ENCODE data around the gene GPR148.

GPR148 gene

DNA sequence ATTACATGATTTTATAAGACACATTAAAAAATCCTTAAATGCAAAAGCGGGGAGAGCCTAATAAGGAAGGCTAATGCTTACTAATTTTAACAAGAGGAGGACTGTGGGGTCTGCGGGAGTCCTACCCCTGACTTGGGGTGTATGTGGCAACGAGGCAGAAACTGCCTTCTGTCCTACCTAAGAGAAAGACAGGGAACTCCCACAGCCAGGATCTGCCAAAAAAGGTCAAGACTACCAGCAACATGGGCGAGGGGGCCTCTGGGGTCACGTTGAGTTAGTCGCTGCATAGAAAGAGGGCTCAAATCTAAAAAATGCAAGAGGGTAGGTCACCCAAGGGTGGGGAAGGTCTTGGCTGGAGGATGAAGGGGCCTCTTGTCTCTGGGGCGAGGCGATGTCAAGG, 25.9 kb downstream of the GPR148 start:
- FAIRE-seq: no peak

DNA sequence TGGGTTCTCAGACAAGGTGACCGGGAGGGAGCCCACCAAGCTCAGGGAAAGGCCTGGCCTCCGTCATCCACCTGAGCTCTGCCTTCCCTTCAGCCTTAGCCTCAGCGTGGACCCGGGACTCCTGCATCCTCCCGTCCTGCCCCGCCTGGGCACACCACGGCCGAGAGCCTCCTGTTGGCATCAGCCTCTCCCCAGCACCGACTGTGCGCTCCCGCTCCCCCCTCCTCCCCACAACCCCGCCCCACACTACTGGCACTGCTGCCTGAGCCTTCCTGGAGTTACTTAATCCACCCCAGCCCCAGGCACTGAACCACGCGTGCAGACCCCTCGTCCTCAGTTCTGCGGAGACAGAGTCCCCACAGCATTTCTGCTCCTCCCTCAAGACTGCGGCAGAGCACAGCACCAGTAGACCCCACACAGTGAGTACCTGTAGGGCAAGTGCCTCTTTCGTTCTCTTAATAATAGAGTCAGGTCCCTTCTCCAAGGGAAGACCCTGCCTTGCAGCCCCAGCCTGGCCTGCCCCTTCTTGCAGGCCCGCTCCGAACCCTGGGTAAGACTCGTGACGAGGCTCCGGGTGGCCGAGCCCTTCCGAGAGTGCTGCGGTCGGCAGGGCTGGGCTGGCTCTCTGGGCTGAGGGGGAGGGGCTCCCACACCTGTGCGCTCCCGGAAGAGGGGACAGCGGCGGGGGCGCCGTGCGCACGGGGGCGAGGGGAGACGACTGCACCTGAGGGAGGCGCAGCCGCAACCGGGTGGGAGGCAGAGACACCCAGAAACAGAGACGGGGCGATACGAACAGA, 26.6 kb downstream of the GPR148 start, which contains the start of gene AMER3:
TSS of gene AMER3 (plus strand) at position 285 of the 797 bp plus-strand sequence. CDS start 6,533 bp downstream, outside the sequence.
- no peak for FAIRE-seq

DNA sequence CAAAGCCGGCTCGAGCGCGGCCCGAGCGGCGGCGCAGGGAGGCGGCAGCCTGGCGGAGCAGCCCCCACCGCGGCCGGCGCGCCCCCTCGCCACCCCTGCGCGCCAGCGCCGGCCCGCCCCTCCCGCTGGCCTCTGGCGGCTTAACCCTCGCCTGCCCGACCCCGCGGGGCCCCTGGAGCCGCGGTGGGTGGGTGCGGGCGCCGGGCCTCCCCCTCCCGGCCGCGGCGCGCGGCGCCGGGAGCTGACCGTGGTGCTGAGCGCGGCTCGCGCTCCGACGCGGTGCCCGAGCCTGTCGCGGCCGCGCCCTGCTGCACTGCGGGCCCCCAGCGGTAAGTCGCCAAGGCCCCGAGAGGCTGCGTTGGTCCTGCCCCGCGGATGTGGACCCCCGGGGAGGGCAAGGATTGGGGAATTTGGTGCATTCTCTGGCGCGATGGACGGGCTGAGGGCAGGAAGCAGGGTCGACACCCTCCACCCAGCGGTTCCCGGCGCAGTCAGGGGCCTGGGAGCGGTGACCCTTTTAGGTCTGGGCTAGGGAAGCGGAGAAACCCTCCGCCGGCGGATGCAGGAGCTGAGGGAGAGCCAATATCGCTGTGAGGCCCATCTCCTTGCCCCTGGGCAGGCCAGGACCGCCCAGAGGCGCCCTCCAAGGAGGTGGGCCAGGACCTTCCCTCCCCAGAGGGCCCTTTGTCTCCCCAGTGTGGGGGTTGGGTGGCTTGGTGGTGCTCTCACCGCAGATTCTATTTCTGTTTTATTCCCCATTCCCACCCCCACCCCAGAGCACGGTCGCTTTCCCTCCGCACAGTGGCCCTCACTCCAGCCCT, 27.4 kb downstream of the GPR148 start:
- FAIRE-seq: no peak

DNA sequence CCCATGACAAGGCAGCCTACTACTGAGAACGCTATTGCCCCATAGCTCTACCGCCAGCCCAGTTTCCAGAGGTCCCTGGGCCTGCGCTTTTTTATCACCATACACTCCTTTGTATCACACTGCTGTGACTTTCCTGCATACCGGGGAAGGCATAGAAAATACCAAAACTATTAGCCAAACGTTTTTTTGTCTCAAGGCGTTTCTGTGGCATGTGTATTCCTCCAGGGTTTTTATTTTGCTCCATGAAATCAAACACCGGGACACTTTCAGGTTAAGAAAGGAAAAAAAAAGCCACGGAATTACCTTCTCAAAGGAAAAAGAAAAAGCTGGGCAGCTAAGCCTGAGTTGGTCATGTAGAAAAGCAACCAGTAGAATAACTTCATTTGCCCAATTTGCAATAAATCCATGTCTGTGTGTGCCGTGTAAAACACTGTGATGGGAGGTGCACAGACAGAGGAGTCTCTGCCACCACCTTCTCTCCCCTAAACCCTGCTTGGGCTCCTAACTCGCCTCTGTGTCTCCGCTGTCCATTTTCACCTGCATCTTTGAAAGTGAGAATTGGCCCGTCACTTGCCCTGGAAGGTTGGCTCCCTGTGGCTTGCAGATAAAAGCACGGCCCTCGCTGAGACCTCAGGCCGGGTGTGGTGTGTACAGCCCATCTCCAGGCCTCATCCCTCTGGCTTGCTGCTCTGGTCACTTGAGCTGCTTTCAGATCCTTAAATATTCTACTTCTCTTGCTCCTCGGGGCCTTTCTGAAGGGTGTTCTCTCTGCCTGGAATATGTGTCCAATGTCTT, 28.2 kb downstream of the GPR148 start:
- FAIRE-seq: no peak

DNA sequence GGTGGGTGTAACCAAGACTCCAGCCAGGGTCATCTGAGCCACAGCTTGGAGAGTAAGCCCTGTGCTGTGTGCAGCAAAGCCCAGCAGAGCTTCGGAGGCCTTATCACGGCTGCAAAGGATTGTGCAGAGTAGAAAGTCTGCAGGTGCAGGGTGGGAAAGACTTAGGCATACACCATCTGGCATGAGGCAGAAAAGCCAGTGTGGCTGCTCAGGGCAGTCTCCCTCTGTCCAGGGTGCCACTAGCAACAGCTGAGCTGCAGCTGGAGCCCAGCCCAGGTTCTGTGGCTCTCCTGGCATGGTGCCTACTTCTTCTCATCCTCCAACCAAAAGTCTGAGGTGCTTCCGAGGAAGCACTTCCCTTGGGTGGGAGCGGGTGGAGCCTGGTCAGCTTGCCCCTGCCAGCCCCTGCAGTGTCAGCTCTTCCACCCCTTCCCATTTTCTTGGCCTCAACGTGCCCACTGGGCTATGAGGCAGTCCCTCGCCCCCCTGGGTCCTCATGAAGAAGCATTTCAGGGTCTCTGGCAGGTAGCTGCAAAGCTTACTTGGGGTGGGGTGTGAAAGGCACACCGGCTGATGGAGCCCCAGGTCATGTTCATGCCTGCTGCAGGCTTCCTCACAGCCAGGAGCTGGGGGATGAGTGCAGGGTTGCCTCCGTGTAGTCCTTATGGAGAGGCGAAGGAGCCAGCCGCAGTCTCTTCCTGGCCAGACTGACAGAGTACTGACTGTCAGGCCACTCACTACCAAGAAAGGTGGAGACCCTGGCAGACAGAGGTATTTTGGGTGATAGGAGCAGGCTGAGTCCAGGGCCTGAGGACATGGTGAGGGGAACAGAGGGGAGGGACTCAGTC, 31.3 kb downstream of the GPR148 start:
- FAIRE-seq: no peak

DNA sequence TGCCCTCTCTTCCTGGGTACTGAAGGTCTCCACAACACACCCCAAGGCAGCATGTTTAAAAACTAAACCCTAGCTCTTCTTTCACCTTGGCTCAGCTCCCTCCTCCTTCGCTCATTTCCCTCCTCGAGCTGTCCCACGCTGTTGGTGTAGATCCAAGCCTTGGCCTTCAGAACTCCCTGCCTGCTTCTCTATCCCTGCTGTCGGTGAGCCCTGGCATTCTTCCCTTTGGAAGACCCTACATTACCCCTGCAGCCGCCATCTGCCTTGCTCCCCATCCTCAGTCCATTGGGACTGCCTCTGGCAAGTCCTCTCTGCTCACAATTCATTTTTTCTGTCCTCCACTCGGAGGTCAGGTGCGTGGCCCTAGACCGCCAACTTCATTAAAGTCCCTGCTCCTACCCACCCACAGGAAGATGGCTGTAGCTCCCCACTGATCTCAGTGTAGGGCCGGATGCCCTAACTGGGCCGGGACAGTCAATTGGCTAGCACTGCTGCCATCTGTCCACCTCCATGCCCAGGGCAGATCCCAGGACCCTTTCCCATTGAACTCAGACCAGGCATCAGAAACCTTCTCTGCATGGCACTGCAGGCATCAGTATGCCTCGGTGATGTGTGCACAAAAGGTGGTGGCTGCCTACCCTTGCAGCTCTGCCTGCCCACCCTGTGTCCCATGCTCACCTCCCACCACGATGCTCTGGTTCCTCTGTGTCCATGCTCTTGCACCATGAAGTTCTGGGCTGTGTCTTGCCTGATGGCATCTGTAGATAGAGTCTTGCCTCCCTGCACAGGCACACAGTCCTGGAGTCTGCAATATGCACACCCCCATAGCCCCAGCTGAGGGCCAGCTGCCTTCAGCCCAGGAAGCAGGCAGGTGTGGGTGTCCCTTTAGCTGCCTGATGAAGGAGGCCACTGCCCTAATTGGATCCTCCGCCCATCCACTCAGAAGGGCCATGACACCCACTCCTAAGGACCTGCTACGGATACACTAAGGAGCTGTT, 32.2 kb downstream of the GPR148 start:
- no peak for FAIRE-seq

DNA sequence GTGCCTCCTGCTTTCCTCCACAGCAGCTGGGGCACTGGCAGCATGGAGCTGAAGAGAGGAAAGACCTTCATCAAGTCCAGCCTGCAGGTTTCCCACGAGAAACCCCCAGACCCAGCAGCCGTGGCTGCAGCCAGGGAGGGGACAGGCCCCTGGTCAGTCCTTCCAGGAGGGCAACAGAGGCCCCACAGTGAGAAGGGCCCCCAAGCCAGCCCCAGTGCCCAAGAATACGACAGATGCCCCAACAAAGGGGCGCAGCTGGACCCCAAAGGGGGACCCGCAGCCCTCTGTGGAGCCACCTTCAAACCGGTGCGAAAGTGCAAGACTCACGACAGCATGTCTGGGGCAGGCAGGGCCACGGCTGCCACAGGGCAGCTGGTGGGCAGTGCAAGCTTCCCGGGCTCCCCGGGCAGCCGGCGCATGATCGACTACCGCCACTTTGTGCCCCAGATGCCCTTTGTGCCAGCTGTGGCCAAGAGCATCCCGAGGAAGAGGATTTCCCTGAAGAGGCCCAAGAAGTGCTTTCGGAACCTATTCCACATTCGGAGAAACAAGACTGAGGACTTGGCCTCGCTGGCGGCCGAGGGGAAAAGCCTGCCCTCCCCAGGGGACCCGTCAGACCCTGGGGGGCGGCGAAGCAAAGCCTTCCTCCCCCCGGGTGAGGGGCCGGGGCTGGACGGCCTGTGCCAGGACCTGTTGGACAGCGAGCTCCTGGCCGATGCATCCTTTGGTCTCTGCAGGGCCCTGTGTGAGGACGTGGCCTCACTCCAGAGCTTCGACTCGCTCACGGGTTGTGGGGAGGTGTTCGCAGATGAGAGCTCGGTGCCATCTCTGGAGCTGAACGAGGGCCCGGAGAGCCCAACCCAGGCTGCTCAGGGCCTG, 33.4 kb downstream of the GPR148 start:
- FAIRE-seq: no peak

DNA sequence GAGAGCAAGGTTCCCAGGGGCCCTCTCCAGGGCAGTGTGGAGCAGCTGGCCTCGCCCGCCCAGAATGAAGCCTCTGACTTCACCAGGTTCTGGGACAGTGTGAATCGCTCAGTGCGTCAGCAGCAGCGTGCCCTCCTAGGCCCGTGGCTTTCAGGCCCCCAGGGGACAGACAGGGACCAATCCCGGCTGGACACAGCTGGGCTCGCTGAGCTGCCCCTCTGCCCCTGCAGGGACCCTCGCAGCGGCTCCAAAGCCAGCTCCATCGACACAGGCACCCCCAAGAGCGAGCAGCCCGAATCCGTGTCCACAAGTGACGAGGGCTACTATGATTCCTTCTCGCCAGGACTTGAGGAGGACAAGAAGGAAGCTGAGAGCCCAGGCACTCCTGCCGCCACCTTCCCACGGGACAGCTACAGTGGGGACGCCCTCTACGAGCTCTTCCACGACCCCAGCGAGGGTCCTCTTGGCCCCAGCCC, 34.1 kb downstream of the GPR148 start:
- no peak for FAIRE-seq

DNA sequence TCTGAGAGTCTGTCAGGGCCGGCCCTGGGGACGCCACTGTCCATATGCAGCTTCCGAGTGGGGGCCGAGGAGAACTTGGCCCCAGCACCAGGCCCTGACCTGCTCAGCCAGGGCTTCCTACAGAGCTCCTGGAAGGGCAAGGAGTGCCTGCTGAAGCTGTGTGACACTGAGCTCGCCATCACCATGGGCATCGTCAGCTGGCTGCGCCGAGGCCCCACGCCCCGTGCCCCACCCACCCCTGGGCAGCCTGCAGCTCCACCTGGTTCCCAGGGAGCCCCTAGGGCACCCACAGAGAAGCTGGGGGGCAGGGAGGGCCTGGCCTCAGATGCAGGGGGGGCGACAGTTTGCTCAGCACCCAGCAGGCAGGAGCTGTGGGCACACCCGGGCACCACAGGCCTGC, 34.5 kb downstream of the GPR148 start:
- no peak for FAIRE-seq

DNA sequence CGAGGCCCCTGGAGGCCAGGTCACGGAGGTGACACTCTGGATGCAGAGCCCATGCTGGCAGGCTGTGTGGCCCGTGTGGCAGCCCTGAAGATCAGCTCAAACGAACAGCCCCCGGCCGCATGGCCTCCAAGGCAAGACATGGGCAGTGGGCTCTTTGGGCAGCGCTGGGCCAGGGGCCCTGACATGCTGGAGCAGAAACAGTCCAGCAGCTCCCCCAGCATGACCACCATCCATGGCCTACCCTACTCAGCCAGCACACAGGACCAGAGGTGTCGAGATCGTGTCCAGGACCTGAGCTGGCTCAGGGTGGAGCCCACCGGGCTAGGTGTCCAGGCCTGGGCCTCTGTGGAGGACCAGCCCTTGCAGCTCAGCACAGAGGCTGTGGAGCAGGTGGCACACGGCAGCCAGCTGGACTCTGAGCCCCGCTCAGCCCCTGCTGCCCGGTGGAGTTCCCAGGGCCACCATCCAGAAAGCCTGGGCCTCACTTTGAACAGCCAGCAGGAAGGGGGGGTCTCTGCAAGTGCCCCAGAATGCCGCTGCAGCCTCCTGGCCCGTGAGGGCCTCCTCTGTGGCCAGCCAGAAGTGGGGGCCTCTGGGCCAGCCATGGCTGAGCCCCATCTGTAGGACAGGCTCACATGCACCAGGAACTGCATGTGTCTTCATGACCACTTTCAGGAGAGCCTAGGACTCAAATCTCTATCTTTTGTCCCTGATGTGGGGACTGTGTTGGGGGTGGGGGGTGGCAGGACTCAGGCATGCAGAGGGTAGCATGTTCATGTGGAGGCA, 35.4 kb downstream of the GPR148 start:
- no peak for FAIRE-seq

DNA sequence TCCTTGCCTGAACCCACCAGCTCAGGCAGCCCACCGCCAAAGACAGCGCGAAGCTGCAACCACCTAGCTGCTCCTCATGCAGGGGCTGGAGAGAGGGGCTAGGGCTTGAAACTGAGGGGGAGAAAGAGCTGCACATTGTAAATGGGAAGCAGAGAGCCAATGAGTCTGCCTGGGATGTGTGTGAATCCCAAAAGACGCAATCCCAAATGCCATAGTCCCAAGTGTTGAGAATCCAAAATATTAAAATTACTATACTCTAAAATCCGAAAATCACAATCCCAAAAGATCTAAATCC, 35.9 kb downstream of the GPR148 start:
- FAIRE-seq: no peak

DNA sequence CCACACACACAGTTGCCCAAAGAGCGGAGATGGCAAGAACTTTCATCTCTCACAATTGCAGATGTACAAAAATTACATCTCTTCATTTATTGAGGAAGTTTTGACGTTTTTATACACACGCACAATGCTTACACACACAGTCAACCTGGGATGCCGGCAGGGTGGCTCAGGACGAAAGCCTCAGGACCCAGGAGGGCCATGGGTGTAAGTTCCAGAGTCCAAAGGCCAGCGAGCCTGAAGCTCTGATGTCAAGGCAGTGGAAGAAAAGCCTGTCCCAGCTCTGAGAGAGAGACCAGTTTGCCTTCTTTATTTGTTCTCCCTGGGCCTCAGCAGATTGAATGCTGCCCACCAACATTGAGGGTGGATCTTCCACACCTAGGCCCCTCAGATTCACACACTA, 36.6 kb downstream of the GPR148 start:
- FAIRE-seq: no peak

DNA sequence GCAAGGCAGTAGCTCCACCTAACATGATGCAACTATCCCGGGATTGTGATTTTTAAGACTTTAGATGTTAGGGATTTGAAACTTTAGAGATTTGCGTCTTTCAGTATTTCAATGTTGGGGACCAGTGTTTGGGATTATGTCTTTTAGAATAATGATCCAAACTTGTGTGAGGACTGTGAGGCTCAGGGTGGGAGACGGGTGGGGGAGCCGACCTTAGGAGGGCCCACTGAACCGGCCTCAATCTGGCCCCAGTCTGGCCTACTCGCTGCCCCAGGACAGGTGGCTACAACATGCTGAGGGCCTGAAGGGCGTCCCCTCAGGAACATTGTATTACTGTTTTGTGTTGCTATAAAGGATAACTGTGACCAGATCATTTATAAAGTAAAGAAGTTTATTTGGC, 37.2 kb downstream of the GPR148 start:
- no peak for FAIRE-seq

DNA sequence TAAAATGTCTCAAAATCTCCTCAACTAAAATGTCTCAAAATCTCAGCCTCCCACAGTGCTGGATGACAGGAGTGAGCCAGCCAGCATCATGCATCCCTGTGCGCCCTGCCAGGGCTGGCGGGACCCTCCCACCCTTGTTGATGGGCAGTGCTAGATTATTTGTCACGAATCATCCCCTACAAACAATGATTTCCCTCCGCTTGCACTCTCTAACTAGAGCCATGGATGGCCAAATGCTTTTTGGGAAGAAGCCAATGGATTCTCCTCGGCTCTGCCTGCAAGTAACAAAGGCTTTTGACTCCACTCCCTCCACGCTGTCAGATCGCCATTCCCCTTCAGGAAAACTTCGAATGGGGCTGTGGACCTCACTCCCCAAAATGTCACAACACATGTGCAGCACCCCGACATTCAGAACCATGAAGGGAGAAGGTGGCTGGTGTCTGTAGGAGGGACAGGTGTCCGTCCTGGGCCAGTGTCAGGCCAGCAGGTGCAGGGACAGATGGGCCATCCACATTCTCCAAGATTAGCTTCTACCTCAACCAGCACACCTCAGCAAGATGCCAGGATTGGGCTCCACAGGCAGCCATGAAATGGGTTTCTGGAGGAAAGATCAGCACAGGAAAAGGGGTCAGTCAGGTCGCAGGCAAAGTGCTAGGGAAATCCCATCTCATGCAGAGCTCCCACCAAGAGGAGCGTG, 38.0 kb downstream of the GPR148 start:
- FAIRE-seq: no peak

DNA sequence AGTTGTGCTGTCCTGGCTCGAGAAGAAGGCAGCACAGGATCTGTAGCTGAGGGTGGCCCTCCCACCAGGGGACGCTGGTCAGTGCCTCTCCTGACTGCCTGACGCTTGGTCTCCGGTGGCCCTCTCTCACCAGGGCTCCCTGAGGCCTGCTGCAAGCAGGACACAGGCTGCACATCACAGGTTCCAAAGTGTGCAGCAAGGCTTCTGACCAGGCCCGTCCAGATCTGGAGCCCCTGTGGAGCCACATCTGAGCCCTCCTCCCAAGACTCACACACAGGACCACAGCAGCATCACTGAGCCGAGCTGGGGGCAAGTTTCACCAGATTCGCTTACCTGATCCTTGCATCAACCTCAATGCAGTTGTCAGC, 38.5 kb downstream of the GPR148 start:
- no peak for FAIRE-seq

DNA sequence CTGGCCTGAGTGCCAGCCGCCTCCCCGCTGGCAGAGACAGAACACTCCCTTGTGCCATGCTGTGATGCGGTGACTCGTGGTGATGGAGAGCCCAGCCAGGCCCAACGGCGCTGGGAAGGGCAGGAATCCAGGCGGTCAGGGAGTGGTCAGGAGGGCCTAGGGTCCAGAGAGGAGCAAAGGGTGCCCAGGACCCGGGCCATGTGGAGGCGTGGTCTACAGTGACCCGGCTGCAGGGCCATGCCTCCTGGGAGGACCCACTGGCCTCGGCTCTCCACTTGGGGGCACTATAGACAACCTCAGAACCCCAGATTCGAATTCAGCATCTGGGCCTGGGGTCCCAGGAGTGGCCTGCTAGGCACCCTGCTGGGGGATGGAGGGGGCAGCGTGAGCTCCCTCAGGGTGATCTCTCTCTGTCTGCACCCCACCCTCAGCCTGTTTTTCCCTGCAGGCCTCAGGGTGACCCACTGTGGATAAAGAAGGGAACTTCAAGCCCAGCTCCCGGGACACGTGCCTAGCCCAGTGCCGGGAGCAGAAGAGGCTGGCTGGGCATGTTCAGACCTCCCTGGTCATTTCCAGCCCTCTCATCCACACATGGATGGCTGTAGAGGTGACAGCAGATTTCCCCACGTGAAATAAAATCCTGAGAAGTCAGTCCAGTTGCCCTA, 39.5 kb downstream of the GPR148 start:
- FAIRE-seq: no peak

DNA sequence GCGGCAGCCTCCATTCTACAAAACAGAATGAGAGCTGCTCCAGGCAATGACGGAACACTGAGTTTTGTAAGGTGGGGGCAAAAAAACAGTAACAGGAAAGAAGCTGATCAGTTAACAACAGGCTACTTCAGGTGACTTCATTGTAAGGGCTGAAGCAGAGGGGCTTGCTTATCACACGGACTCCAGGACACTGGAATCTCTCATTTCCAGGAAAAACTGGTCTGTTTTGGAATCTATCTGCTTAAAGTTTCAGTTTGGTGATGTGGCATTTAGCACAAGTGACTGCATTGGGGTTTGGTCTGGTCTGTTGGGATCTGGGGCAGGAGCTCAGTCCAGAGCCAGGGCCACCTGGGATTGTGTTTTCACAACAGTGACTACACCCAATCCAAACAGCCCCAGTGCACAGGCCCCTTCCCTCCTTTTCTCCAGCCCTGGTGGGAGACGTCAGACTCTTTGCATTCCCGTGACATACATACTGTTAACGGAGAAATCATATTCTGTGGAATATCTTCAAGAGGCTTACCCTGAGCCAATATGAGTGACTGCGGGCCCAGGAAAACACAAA, 40.6 kb downstream of the GPR148 start:
- FAIRE-seq: no peak

DNA sequence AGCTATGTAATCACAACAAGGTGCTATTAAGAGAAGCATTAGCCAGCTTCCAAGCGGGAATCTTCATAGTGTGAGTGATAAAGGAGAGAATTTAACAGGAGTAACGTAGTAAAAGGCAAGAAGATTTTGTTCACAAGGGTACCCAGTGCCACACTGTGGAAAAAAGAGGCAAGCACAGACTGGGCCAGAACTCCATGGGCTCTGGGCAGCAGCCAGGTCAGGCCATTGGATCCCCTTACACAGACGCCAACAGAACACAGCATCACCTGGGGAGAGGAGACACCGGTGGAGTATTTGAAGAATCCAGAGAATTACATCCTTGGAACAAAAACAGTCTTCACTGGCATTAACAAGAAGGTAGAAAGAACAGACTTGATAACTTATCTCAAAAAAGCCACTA, 47.7 kb downstream of the GPR148 start:
- FAIRE-seq: no peak
